Measurements from ENCODE around the gene GDPD4.

GDPD4 gene

GRCh38 chr11:77171885-77172665 is 129.4 kb downstream of the GDPD4 start:
- no peak for DNase-seq

- no peak for DNase-seq
Observed at GRCh38 chr11:77171254-77171653, 130.2 kb downstream of the GDPD4 start.

- DNase-seq, result no peak
Observed at GRCh38 chr11:77170107-77170506, 131.4 kb downstream of the GDPD4 start.

GRCh38 chr11:77167791-77168190 is 133.7 kb downstream of the GDPD4 start:
- DNase-seq, result no peak

GRCh38 chr11:77167111-77167626 is 134.3 kb downstream of the GDPD4 start:
- DNase-seq, result no peak
